ENCODE measurements around the gene SOX5.

Gene SOX5

DNA sequence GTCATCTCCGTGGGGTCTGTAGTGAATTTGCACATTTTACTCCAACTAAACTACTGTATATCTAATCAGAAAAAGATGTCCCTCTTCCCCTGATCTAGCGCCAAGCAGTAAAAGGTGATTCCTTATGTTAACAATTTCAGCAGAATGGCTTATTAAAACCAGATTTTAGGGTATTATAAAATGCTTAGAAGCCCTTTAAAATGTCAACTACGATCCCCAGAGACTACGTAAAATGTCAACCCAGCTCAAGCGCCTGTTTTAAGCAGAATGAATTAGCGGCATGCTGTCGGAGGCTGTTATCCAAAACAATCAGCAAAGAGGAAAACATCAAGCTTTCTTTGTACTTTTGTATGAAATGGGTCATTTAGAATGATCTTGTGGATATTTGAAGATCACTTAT, 408.9 kb downstream of the SOX5 start:
- no peaks in the 10 kb centered on the region for H3K4me1 ChIP-seq (ENCODE audit: low read length)
- no peaks in the 10 kb centered on the region for H3K36me3 ChIP-seq (replicated peaks; ENCODE audit: insufficient read depth, low read length)
- no peak overlapping the region for H3K4me2 ChIP-seq (ENCODE audit: low read depth, low read length)
- H3K27ac ChIP-seq (ENCODE audit: low read length) = no peak overlapping the region
- TF ChIP-seq EZH2phosphoT487 (IDR thresholded peaks at IDR 0.05; ENCODE audit: low read length) (no peak), CTCF (IDR thresholded peaks at IDR 0.05; ENCODE audit: low read length) (no peak), EZH2 (optimal IDR thresholded peaks at IDR 0.05; ENCODE audit: low read depth, low read length) (no peak)
- H3K4me3 ChIP-seq (ENCODE audit: low read length) = no peak overlapping the region
- no peak for DNase-seq
- no peaks in the 10 kb centered on the region for H3K27me3 ChIP-seq (replicated peaks; ENCODE audit: insufficient read depth, low read length)
- no peak overlapping the region for H2AFZ ChIP-seq (ENCODE audit: low read length)
- no peaks in the 10 kb centered on the region for H4K20me1 ChIP-seq (ENCODE audit: insufficient read depth, low read length)
- H3F3A ChIP-seq (ENCODE audit: insufficient read depth, low read length) = no peaks in the 10 kb centered on the region
- H3K9me2 ChIP-seq (replicated peaks; ENCODE audit: insufficient read depth, low read length) = no peaks in the 10 kb centered on the region
- no peak overlapping the region for H3K9ac ChIP-seq (ENCODE audit: low read length)
- H3K9me3 ChIP-seq (replicated peaks; ENCODE audit: insufficient read depth, low read length) = no peaks in the 10 kb centered on the region
- no peaks in the 10 kb centered on the region for H3K79me2 ChIP-seq (ENCODE audit: low read length)

DNA sequence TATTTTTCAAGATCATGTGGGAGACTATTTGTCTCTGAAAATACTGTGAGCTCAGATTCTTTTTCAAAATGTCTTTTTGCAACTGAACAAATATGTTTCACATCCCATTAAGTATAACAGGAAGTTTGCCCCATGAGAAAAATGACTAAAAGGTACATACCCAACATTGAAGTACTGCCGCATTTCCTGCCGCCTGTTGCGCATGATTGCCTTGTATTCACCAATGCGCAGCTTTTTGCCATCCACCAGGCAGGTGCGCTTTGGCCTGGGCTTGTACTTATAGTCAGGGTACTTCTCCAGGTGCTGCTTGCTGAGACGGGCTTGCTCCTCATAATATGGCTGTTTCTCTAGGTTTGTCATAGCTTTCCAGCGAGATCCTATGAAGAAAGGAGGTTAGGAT, 413.2 kb downstream of the SOX5 start:
- Histone ChIP-seq H3K9ac (ENCODE audit: low read length) (no peak overlapping the region), H3K27ac (ENCODE audit: low read length) (no peak overlapping the region), H2AFZ (ENCODE audit: low read length) (no peak overlapping the region), H3K9me3 (replicated peaks; ENCODE audit: insufficient read depth, low read length) (no peaks in the 10 kb centered on the region), H3K36me3 (replicated peaks; ENCODE audit: insufficient read depth, low read length) (no peaks in the 10 kb centered on the region), H3K27me3 (replicated peaks; ENCODE audit: insufficient read depth, low read length) (no peaks in the 10 kb centered on the region), H3K9me2 (replicated peaks; ENCODE audit: insufficient read depth, low read length) (no peaks in the 10 kb centered on the region), H3F3A (ENCODE audit: insufficient read depth, low read length) (no peaks in the 10 kb centered on the region), H3K4me3 (ENCODE audit: low read length) (no peak overlapping the region), H4K20me1 (ENCODE audit: insufficient read depth, low read length) (no peaks in the 10 kb centered on the region), H3K4me2 (ENCODE audit: low read depth, low read length) (no peak overlapping the region), H3K79me2 (ENCODE audit: low read length) (no peaks in the 10 kb centered on the region), H3K4me1 (ENCODE audit: low read length) (no peaks in the 10 kb centered on the region)
- DNase-seq = no peak
- TF ChIP-seq CTCF (IDR thresholded peaks at IDR 0.05; ENCODE audit: low read length) (no peak), EZH2phosphoT487 (IDR thresholded peaks at IDR 0.05; ENCODE audit: low read length) (no peak), EZH2 (optimal IDR thresholded peaks at IDR 0.05; ENCODE audit: low read depth, low read length) (no peak)

DNA sequence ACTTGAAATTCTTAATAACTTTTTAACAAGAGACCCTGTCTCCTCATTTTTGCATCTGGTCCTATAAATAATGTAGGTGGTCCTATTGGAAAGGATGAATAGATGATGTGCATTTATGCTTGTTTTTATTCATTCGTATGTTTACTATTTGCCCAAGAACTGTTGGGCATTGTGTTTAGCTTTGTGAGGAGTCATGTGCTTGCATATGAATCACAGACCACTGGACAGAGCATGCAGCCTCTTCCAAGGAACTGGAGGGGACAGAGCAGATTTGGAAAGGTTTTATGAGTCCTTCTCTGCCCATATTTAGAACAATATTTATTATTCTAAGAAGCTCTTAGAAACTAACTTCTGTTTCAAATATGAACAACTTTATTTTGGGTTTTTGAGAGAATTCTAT, 414.0 kb downstream of the SOX5 start:
- H3K36me3 ChIP-seq (replicated peaks; ENCODE audit: insufficient read depth, low read length) = no peaks in the 10 kb centered on the region
- no peak overlapping the region for H3K27ac ChIP-seq (ENCODE audit: low read length)
- no peak overlapping the region for H3K4me2 ChIP-seq (ENCODE audit: low read depth, low read length)
- no peak overlapping the region for H3K4me3 ChIP-seq (ENCODE audit: low read length)
- no peaks in the 10 kb centered on the region for H3K9me2 ChIP-seq (replicated peaks; ENCODE audit: insufficient read depth, low read length)
- H3K9me3 ChIP-seq (replicated peaks; ENCODE audit: insufficient read depth, low read length) = no peaks in the 10 kb centered on the region
- H3K27me3 ChIP-seq (replicated peaks; ENCODE audit: insufficient read depth, low read length) = no peaks in the 10 kb centered on the region
- no peak for DNase-seq
- H3F3A ChIP-seq (ENCODE audit: insufficient read depth, low read length) = no peaks in the 10 kb centered on the region
- no peak overlapping the region for H2AFZ ChIP-seq (ENCODE audit: low read length)
- no peak for TF ChIP-seq EZH2phosphoT487 (IDR thresholded peaks at IDR 0.05; ENCODE audit: low read length)
- H4K20me1 ChIP-seq (ENCODE audit: insufficient read depth, low read length) = no peaks in the 10 kb centered on the region
- no peak overlapping the region for H3K9ac ChIP-seq (ENCODE audit: low read length)
- no peaks in the 10 kb centered on the region for H3K79me2 ChIP-seq (ENCODE audit: low read length)
- H3K4me1 ChIP-seq (ENCODE audit: low read length) = no peaks in the 10 kb centered on the region

- no peak overlapping the region for H2AFZ ChIP-seq (ENCODE audit: low read length)
- no peaks in the 10 kb centered on the region for H3K79me2 ChIP-seq (ENCODE audit: low read length)
- no peaks in the 10 kb centered on the region for H3K36me3 ChIP-seq (replicated peaks; ENCODE audit: insufficient read depth, low read length)
- no peak overlapping the region for H3K4me3 ChIP-seq (ENCODE audit: low read length)
- DNase-seq = no peak
- no peaks in the 10 kb centered on the region for H3K27me3 ChIP-seq (replicated peaks; ENCODE audit: insufficient read depth, low read length)
- no peak overlapping the region for H3K4me2 ChIP-seq (ENCODE audit: low read depth, low read length)
- no peak overlapping the region for H3K9ac ChIP-seq (ENCODE audit: low read length)
- H3F3A ChIP-seq (ENCODE audit: insufficient read depth, low read length) = no peaks in the 10 kb centered on the region
- H3K4me1 ChIP-seq (ENCODE audit: low read length) = no peaks in the 10 kb centered on the region
- no peaks in the 10 kb centered on the region for H4K20me1 ChIP-seq (ENCODE audit: insufficient read depth, low read length)
- H3K9me2 ChIP-seq (replicated peaks; ENCODE audit: insufficient read depth, low read length) = no peaks in the 10 kb centered on the region
- no peak overlapping the region for H3K27ac ChIP-seq (ENCODE audit: low read length)
- TF ChIP-seq EZH2 (optimal IDR thresholded peaks at IDR 0.05; ENCODE audit: low read depth, low read length) (no peak), CTCF (IDR thresholded peaks at IDR 0.05; ENCODE audit: low read length) (no peak), EZH2phosphoT487 (IDR thresholded peaks at IDR 0.05; ENCODE audit: low read length) (no peak)
- H3K9me3 ChIP-seq (replicated peaks; ENCODE audit: insufficient read depth, low read length) = no peaks in the 10 kb centered on the region; the same call in 1 of the 2 replicates
Observed at GRCh38 chr12:23534196-23534595, 415.3 kb downstream of the SOX5 start.

Data from MM.1S (cell line).